SKM-1 (cell line): ENCODE measurements around the gene ADPRS.

Source experiments
- DNase-seq: peaks from one replicate; lab custom pipeline; 2025; ENCODE audit not compliant: unreplicated experiment; lab: John Stamatoyannopoulos, UW

Gene ADPRS

DNA sequence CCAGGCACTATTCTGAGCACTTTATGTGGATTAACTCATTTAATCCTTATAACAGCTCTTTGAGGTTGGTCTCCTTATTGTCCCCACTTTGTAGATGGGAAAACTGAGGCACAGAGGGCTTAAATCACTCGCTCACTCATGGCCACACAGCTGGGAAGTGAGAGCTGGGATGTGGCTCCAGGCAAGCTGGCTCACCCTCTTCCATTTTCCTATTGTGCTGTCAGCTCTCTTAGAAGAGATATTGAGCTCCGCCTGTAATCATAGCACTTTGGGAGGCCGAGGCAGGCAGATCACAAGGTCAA lies 40.2 kb downstream of the ADPRS start:
- no peak for DNase-seq

DNA sequence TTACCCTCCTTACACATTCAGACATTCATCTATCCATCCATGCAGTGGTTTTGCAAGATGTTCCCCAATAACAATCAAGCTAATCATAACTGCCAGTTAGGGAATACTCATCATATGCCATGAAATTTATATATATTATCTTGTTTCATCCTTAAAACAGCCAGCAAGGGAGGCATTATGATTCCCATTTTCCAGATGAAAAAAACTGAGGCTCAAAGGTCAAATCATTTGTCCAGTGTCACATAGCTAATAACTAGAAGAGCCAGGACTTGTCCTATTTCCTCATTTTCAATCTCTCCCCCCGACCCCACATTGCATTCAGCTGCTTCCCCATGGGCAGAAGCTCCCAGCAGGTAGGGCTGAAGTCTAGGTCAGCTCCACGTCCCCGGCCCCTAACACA lies 43.3 kb downstream of the ADPRS start:
- no peak for DNase-seq

DNA sequence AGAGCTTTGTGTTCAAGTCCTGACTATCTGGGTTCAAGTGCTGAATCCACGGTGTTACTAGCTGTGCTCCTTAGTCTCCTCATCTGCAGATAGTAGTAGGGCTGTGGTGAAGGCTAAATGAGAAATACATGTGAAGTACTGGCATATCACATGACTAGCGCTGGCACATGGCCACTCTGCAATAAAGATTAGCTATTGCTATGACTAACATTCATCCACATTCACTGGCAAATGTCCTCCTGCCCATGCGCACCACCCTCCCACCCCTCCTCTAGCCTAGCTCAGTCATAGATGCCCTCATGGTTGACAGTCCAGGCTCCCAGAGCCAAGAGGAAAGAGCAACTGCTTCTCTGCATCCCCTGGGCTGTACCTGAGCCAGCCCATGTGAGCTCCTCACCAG lies 44.8 kb downstream of the ADPRS start:
- no peak for DNase-seq

DNA sequence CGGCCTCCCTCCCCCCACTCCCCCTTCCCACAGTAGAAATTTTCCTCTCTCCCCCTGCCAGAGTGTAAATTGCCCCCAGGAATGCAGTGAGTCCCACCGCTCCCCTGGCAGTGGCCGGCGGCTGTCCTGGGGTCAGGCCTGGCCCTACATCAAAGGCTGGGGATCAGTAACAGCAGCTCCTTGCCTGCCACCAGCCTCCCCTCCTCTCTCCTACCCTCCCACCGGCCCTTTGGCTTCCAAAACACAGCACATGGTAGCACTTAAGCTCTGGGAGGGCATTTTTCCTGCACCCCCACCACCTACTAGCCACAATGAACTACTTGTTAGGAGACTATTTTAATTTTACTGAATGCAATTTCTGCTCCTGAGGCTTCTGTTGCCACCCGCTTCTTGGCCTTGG lies 45.3 kb downstream of the ADPRS start:
- DNase-seq, result no peak

DNA sequence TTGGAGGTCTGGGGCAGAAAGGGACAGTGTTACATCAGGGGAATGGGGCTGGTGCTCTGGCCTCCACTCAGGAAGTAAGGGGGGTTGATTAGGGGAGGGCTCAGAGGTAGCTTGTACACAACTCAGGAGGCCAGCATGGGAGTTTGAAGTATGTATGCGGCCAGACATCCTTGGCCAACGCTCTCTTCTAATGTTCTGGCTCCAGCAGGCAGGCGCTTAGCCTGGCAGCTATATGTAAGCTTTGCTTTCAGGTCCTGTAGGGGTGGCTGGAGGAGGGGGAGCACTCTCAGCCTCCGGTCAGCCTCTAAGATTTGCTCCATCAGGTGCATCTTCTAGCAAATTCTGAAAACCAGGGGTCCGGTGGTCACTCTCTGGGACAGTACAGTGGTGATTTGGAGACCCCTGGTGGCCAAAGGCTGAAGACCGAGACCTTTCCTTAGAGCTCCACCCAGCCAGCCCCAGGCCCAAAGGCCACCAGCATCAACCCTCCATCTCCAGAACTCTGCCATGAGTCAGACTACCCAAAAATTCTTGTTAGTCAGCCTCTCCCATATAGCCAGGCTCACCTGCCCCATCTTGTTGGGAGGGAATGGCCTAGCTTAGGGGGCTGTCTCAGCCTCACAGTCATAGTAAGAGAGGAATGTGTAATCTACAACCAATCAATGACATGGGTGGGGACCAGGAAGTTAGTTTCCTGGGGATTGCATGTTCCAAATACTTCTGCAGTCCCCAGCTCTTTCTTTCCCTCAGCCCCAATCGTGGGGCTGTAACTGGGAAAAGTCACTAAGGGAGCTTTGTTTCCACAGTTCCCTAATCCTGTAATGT lies 46.0 kb downstream of the ADPRS start:
- DNase-seq, result peak; percentile 27

DNA sequence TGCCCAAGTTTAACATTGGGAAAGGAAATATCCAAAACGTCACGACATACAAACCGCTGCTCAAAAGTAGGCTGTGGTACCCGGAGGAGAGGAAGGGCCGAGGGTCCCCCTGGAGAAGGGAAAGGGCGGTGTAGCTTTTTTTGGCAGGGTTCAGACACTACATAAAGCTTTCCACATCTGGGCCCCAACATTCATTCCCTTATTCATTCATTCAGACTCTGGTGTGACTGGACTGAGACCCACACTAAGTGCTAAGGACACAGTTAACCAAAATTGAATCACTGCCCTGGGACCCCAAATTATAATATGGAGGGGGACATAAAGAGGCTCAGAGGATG lies 46.6 kb downstream of the ADPRS start:
- DNase-seq, result no peak

DNA sequence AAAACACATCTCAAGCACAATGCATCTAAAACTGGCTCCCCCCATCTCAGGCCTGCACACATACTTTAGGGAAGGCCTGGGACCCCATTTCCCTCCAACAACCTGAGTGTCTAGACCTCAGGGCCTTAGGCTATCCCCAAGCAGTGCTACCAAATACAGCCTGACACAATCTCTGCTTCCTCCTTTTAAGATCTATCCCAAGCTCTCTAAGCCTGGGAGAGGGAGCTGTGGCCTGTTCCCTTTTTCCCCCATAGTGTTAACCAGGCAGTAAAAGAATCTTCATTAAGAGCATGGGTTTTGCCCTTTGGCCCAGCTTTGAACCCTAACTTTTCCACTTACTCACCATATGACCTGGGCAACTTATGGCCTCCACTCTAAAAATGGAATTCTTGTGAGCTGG lies 47.1 kb downstream of the ADPRS start:
- no peak for DNase-seq

DNA sequence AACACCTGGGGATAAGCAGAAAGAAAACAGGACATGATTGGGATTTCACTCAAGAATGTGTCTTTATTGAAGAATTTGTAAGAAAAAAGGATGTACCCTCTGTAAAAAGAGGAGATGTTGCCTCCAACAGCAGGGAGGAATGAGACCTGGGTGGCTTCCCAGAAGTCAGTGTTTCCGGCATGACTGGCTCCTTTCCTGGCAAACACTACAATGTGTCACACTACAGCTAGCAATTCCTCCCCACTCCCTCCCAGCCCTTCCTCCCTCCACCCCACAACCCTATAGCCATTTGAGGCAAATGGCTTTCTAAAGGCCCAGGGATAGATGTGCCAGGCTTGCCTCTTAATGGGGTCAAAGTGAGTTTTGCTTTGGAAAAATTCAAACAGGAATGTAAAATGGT lies 47.8 kb downstream of the ADPRS start:
- DNase-seq, result no peak

DNA sequence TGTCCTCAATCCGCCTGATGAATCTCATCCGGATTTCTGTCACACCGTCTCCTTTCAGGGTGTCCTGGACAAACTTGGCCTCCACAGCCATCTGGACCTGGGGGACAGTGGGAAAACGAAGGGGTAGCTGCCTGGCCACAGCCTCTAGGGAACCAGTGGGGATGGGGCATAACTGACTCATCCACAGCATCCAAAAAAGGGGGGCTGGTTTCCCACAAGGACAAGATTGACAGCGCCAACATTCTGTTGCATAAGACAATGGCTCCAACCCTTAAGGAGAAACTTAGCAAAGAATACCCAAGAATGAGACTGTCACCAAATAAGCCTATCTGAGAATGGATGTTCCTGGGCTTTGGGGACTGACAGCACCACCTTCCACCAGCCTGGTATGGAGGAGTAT lies 48.5 kb downstream of the ADPRS start:
- no peak for DNase-seq

DNA sequence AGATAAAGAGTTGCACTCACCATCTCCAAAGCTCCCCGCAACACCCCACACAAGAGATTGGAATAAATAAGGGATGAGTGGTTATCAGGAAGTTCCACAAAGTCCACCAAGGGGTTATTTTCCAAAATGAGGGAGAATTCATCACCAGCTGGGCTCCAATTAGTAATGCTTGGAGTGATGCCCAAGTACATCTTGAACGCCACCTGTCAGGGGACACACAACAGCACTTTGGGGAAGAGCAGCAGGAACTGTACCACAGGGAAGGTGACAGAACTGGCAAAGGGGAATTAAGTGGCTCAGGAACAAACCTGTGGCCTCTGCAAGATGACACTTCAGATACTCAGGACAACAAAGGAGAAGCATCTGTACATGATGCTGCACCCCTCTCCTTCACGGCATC lies 49.1 kb downstream of the ADPRS start:
- no peak for DNase-seq

DNA sequence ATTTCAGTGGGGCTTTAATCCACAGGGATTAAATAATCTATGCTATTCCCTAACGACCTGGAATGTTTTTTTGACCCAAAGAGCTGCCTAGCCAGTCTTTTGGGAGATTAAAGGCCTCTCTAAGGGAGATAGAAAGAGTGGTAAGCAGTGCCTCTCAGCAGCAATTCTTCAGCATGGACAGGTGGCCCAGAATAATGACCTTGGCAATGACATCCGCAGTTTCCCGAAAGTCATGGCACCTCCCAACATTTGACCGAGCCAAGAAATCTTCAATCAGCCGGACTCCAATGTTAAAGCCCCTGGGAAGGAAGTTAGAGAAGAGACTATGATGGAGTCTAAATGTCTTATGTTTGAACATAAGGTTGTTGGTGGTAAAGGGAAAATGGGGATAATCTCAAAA lies 50.8 kb downstream of the ADPRS start:
- no peak for DNase-seq

DNA sequence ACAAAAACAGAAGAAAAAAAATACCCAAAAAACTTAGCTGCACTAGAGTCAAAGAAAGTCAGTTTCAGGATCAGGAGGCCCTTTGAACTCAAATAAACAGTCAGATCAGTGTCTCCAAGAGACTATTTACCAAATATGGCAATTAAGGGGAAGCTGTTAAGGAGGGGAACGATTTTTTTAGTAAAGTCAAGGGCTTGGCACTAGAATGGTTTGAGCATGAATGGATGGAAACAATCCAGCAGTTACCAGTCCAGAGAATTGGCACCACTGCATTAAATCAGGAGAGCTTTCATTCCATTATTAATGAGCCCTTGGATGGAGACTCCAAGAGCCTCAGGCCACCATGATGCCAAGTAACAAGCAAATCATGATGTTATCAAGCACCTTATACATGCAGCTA lies 53.4 kb downstream of the ADPRS start:
- DNase-seq, result no peak

DNA sequence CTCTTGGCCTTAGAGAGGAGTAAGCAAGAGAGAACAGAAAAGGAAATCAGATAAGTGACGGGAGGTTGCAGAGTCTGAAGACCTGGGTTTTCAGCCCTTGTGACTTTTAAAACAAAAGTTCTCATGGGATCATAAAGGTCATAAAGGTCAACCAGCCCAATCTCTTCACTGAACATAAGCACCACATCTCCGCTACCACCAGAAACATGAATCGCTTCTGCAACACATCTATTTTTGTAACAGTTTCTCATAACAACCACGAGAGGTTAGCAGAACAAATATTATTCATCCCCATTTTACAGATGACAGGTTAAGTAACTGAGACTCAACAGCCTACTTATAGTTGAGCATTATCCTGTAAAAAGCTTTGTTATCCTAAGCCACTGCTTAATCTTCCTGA lies 54.7 kb downstream of the ADPRS start:
- no peak for DNase-seq
